DND-41 (cell line): ENCODE results near the gene RRAS.

ENCODE experiments used
- ATAC-seq: fragments of 200-7000 bp; cut with Tn5 transposase; 3 replicates; pipeline ENCODE4 v1.9.1; 2021; ENCODE audit warnings: low read depth; ENCODE audit not compliant: insufficient read depth
- DNase-seq: peaks from one replicate; pipeline ENCODE4 v3.0.0-alpha.2; 2020
- H2AFZ ChIP-seq: 2 replicates; pipeline ENCODE4 v1.6.0; 2012; ENCODE audit warnings: low read depth, low read length
- H3K27ac ChIP-seq: 2 replicates; pipeline ENCODE4 v1.5.1; 2012; ENCODE audit warnings: low read length, inconsistent platforms
- H3K27me3 ChIP-seq: fragments of 200-600 bp; sonication (generic); 2 replicates; pipeline ENCODE4 v1.6.0; 2012; ENCODE audit warnings: low read length, mild to moderate bottlenecking, inconsistent platforms; ENCODE audit not compliant: insufficient read depth, poor library complexity
- H3K36me3 ChIP-seq: 2 replicates; pipeline ENCODE4 v1.5.1; 2012; ENCODE audit warnings: low read length, inconsistent platforms; ENCODE audit not compliant: insufficient read depth
- H3K4me1 ChIP-seq: 2 replicates; pipeline ENCODE4 v1.5.1; 2012; ENCODE audit warnings: mild to moderate bottlenecking, low read length; ENCODE audit not compliant: insufficient read depth
- H3K4me2 ChIP-seq: 2 replicates; pipeline ENCODE4 v1.6.0; 2012; ENCODE audit warnings: mild to moderate bottlenecking, moderate library complexity, low read length, inconsistent platforms; ENCODE audit not compliant: insufficient read depth
- H3K4me3 ChIP-seq, 2 experiments: fragments of 200-600 bp in 1 of 2; shearing (Covaris generic) in 1 of 2; 2 replicates each; pipeline ENCODE4 v1.5.1; 2012 to 2016; ENCODE audit warnings: inconsistent platforms in 2 of 2, low read length in 2 of 2, mild to moderate bottlenecking in 2 of 2, low read depth in 1 of 2, moderate library complexity in 1 of 2
- H3K79me2 ChIP-seq: 2 replicates; pipeline ENCODE4 v1.6.0; 2012; ENCODE audit warnings: low read length, inconsistent platforms; ENCODE audit not compliant: insufficient read depth
- H3K9ac ChIP-seq: 2 replicates; pipeline ENCODE4 v1.6.0; 2012; ENCODE audit warnings: low read depth, mild to moderate bottlenecking, inconsistent platforms, low read length, moderate library complexity
- H3K9me3 ChIP-seq: 2 replicates; pipeline ENCODE4 v1.5.1; 2012; ENCODE audit warnings: low read length, moderate library complexity, mild to moderate bottlenecking, inconsistent platforms; ENCODE audit not compliant: insufficient read depth, severe bottlenecking
- H4K20me1 ChIP-seq: 2 replicates; pipeline ENCODE4 v1.6.0; 2012; ENCODE audit warnings: low read length; ENCODE audit not compliant: insufficient read depth
- CTCF ChIP-seq: IDR thresholded peaks from 2 replicates; pipeline ENCODE4 v1.5.1; 2012; ENCODE audit warnings: borderline replicate concordance, low read length, moderate library complexity, mild to moderate bottlenecking; ENCODE audit not compliant: poor library complexity, severe bottlenecking; ENCODE audit errors: extremely low read depth
- EZH2 ChIP-seq: IDR thresholded peaks from 3 replicates; pipeline ENCODE4 v1.6.1; 2012; ENCODE audit warnings: borderline replicate concordance, low read depth, mild to moderate bottlenecking, moderate library complexity, low read length, inconsistent platforms; ENCODE audit not compliant: severe bottlenecking

RRAS gene

GRCh38 chr19:49676136-49676783, 36.3 kb upstream of the RRAS start:
- Histone ChIP-seq H3K4me3 (peak overlapping the region; percentile 6 to 58; a peak in 3 of 4 replicates), H3K27me3 (no peaks in the 10 kb centered on the region), H3K9ac (peak overlapping the region; percentile 61), H2AFZ (peak overlapping the region; percentile 86), H3K36me3 (peaks cover 34% of the 10 kb centered on the region), H3K9me3 (no peaks in the 10 kb centered on the region), H3K4me2 (peak overlapping the region; percentile 71), H3K79me2 (peaks cover 41% of the 10 kb centered on the region), H3K4me1 (peaks cover 38% of the 10 kb centered on the region), H4K20me1 (peaks cover 37% of the 10 kb centered on the region), H3K27ac (peak overlapping the region; percentile 95)
- DNase-seq (no peak), ATAC-seq (no peak)
- TF ChIP-seq CTCF = no peak
- TF ChIP-seq EZH2 = no peak

- H3K27ac ChIP-seq = no peak overlapping the region
- TF ChIP-seq EZH2 = no peak
- peak; percentile 97 for TF ChIP-seq CTCF
Measured at GRCh38 chr19:49672131-49672919, 32.4 kb upstream of the RRAS start.

GRCh38 chr19:49669516-49669915, 29.6 kb upstream of the RRAS start:
- DNase-seq (no peak), ATAC-seq (no peak)
- TF ChIP-seq CTCF (no peak), EZH2 (no peak)
- Histone ChIP-seq H3K27me3 (no peaks in the 10 kb centered on the region), H3K79me2 (peaks cover 31% of the 10 kb centered on the region), H3K9ac (no peak overlapping the region), H3K9me3 (no peaks in the 10 kb centered on the region), H3K36me3 (peaks cover 29% of the 10 kb centered on the region), H2AFZ (no peak overlapping the region), H3K4me3 (no peak overlapping the region), H4K20me1 (peaks cover 14% of the 10 kb centered on the region), H3K27ac (no peak overlapping the region), H3K4me1 (peaks cover 17% of the 10 kb centered on the region), H3K4me2 (no peak overlapping the region)

More at GRCh38 chr19:49672131-49672919, 32.4 kb upstream of the RRAS start:
- H3K9me3 ChIP-seq = no peaks in the 10 kb centered on the region
- no peaks in the 10 kb centered on the region for H3K27me3 ChIP-seq
- ATAC-seq (no peak), DNase-seq (peak; percentile 75)
- peaks cover 12% of the 10 kb centered on the region for H3K4me1 ChIP-seq
- H2AFZ ChIP-seq = no peak overlapping the region
- peaks cover 7% of the 10 kb centered on the region for H4K20me1 ChIP-seq
- peaks cover 9% of the 10 kb centered on the region for H3K79me2 ChIP-seq
- no peak overlapping the region for H3K4me3 ChIP-seq
- no peak overlapping the region for H3K4me2 ChIP-seq
- no peak overlapping the region for H3K9ac ChIP-seq
- H3K36me3 ChIP-seq = peaks cover 29% of the 10 kb centered on the region
